ENCODE data around the gene ANKS1B.

The ANKS1B gene

DNA sequence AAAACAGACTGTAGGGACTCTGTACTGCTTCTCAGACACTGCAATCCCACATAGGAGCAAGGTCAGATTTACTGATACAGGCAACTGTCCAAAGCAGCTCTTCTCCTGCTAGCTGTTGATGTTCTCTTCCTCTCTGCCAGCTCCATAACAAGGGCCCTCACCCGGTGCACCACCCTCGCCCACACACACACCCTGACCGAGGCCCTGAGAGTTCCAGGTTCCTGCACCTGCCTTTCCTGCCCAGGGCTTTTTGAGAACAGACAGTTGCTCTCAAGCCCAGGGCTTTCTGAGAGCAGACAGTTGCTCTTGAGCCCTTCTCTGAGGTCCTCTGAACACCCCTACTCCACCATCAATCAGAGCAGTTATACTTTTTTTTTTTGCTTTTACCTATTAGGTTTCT lies 571.0 kb downstream of the ANKS1B start:
- H3K4me3 ChIP-seq: no peak overlapping the region
- no peak for DNase-seq
- TF ChIP-seq CTCF (IDR thresholded peaks at IDR 0.05): no peak
- intact Hi-C loops (cut with DNase I; ENCODE audit: low total_unique reads): no loop called here
- no peaks in the 10 kb centered on the region for H3K36me3 ChIP-seq
- H3K4me1 ChIP-seq: no peaks in the 10 kb centered on the region
- H3K27me3 ChIP-seq: no peaks in the 10 kb centered on the region
- no peaks in the 10 kb centered on the region for H3K9me3 ChIP-seq
- no peak overlapping the region for H3K27ac ChIP-seq

DNA sequence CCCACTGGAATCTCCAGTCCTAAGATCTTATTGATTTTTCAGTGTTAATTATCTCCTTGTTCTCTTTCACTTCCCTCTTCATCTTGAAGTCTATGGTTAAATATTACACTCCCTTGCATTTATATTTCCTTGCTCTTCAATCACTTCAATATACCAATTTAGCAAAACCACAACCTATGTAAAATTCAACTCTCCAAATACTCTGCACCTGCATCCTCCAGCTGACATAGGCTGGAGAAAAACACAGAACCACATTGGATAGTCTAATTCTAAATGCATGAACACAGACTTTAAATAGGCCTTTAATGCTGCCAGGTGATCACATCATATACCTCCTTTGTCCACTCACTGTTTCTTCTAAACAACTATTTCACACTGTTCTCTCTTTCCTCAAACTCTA lies 591.0 kb downstream of the ANKS1B start:
- H3K36me3 ChIP-seq: peaks cover 0 to 3% (median 0%) of the 10 kb centered on the region in 3 donors
- H3K27me3 ChIP-seq: no peaks in the 10 kb centered on the region
- H3K27ac ChIP-seq: no peak overlapping the region
- no peaks in the 10 kb centered on the region for H3K9me3 ChIP-seq
- no peak for DNase-seq
- intact Hi-C loops (cut with DNase I; ENCODE audit: low total_unique reads): no loop called here
- H3K4me1 ChIP-seq: peaks cover 0 to 8% (median 3%) of the 10 kb centered on the region in 4 donors
- no peak overlapping the region for H3K4me3 ChIP-seq
- no peak for TF ChIP-seq CTCF (IDR thresholded peaks at IDR 0.05)

- no peak for TF ChIP-seq CTCF (IDR thresholded peaks at IDR 0.05)
- Histone ChIP-seq H3K4me3 (no peak overlapping the region), H3K27me3 (no peaks in the 10 kb centered on the region), H3K36me3 (no peaks in the 10 kb centered on the region), H3K9me3 (no peaks in the 10 kb centered on the region), H3K4me1 (peaks cover 0 to 19% (median 5%) of the 10 kb centered on the region in 4 donors), H3K27ac (no peak overlapping the region)
- intact Hi-C loops (cut with DNase I; ENCODE audit: low total_unique reads): no loop called here
- no peak for DNase-seq
Observed at GRCh38 chr12:99392091-99392850, 592.5 kb downstream of the ANKS1B start.

GRCh38 chr12:99390707-99391106 lies 594.0 kb downstream of the ANKS1B start:
- Histone ChIP-seq H3K27me3 (no peaks in the 10 kb centered on the region), H3K27ac (no peak overlapping the region), H3K4me3 (no peak overlapping the region), H3K36me3 (no peaks in the 10 kb centered on the region), H3K4me1 (peaks cover 0 to 21% (median 5%) of the 10 kb centered on the region in 4 donors), H3K9me3 (no peaks in the 10 kb centered on the region)
- no peak for DNase-seq
- TF ChIP-seq CTCF (IDR thresholded peaks at IDR 0.05): peak in 1 of 2 experiments; percentile 10
- intact Hi-C loops (cut with DNase I; ENCODE audit: low total_unique reads): no loop called here

DNA sequence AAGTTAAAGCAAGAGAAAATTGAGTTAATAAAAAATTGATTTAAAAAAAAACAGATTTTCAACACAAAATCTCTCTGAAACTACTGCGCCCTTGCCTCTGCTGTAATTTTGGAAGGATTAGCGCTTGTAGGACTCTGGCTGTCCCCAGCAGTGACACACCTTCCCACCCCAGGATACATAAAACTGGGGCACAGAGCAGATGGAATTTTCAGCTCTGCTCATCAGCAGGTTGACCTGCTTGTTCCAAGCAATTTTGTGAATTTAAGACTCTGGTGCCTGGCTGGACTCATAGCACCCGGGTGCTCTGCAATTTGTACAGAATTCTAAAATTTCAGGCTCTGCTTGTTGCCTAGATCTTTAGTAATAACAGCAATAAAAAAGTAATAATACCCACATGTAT lies 595.0 kb downstream of the ANKS1B start:
- no peak for TF ChIP-seq CTCF (IDR thresholded peaks at IDR 0.05)
- no peak overlapping the region for H3K27ac ChIP-seq
- no peaks in the 10 kb centered on the region for H3K9me3 ChIP-seq
- H3K36me3 ChIP-seq: no peaks in the 10 kb centered on the region
- H3K27me3 ChIP-seq: no peaks in the 10 kb centered on the region
- H3K4me1 ChIP-seq: peaks cover 0 to 21% (median 5%) of the 10 kb centered on the region in 4 donors
- no peak for DNase-seq
- intact Hi-C loops (cut with DNase I; ENCODE audit: low total_unique reads): no loop called here
- H3K4me3 ChIP-seq: no peak overlapping the region
